Stimulated activated memory B cell treated with anti-CD40 and anti-IgM and Interleukin-4, amounts not matched to agents 10 μg/mL and 1 μg/mL and 100 μg/mL, for 72 hours (primary cell): ENCODE data around the gene ATP9A.

Experiments used
- ATAC-seq: fragments of 150-1000 bp; cut with Tn5 transposase; 2 replicates; pipeline ENCODE4 v1.10.0; 2021
- H3K27ac Mint-ChIP-seq: one replicate; pipeline ENCODE4 v1.8.0; 2022; ENCODE audit warnings: mild to moderate bottlenecking, mixed read lengths
- H3K27me3 Mint-ChIP-seq: one replicate; pipeline ENCODE4 v1.8.0; 2022; ENCODE audit warnings: mixed read lengths
- H3K36me3 Mint-ChIP-seq: one replicate; pipeline ENCODE4 v1.8.0; 2022; ENCODE audit warnings: mixed read lengths
- H3K4me1 Mint-ChIP-seq: one replicate; pipeline ENCODE4 v1.8.0; 2022; ENCODE audit warnings: mixed read lengths
- H3K4me3 Mint-ChIP-seq: one replicate; pipeline ENCODE4 v1.8.0; 2022; ENCODE audit warnings: mild to moderate bottlenecking, moderate library complexity, mixed read lengths
- H3K9me3 Mint-ChIP-seq: one replicate; pipeline ENCODE4 v1.8.0; 2022; ENCODE audit warnings: mixed read lengths

ATP9A gene

GRCh38 chr20:51595744-51596143, 172.4 kb downstream of the ATP9A start:
- Mint-ChIP-seq H3K4me1 (peaks cover 26% of the 10 kb centered on the region), H3K27ac (peak overlapping the region; percentile 42), H3K9me3 (no peaks in the 10 kb centered on the region), H3K4me3 (no peak overlapping the region), H3K27me3 (peaks cover 40% of the 10 kb centered on the region), H3K36me3 (no peaks in the 10 kb centered on the region)
- ATAC-seq, result peak; percentile 43

GRCh38 chr20:51595058-51595532, 173.1 kb downstream of the ATP9A start:
- Mint-ChIP-seq H3K4me3 (no peak overlapping the region), H3K9me3 (no peaks in the 10 kb centered on the region), H3K4me1 (peaks cover 26% of the 10 kb centered on the region), H3K27ac (peak overlapping the region; percentile 42), H3K36me3 (no peaks in the 10 kb centered on the region), H3K27me3 (peaks cover 33% of the 10 kb centered on the region)
- ATAC-seq, result peak; percentile 93

DNA sequence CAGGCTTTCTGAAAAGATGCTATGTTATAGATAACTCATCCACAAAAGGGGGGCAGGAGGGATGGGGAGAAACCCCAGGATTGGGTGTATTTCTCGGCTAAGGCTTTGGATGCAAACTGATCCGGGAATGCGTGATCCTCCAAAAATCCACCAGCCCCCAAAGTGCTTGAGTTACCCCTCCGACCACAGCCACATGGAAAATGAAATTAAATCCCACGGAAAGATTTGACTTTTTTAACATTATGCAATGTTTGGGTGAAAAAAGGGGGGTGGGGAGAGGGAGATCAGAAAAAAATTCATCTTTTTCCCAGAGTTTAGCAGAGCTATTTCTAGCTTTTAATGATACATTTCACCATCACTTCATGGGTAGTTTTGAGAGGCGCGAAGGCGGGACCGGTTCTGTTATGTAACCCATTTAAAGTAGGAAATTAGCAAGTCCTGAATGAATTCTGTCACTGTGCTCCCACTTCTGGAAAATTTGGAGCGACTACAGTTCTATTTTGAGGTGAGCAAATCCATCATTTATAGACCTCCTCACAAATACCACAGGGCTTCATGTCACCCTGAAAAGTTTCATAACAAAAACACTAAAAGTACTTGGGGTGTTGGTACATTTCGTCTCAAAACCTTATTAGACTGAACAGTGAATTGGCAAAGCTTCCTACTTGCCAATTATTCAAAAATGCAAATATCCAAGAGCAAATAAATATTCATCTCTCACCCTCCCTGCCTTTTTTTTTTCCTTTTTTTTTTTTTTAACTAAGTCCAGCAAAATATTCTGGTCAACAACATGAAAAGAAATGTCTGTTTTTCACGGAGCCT, 173.7 kb downstream of the ATP9A start:
- Mint-ChIP-seq H3K27ac (peak overlapping the region; percentile 42), H3K9me3 (no peaks in the 10 kb centered on the region), H3K4me1 (peaks cover 26% of the 10 kb centered on the region), H3K27me3 (peaks cover 27% of the 10 kb centered on the region), H3K36me3 (no peaks in the 10 kb centered on the region), H3K4me3 (no peak overlapping the region)
- no peak for ATAC-seq

DNA sequence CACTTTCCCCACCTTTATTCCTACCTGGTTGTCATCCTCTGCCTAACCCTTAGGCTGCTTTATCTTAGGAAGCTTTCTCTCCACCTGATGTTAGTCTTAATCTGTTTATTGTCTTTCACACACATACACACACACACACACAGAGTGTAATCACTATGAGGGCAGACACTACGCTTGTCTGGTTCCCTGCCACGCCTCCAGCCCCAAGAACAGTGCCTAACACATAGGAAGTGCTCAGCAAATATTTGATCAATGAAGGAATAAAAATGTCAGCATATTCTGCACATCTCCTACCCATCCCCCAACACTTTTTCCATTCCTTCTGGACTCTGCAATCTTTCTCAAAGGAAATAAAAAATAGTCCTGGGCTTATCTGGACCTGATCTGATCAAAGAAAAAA, 174.6 kb downstream of the ATP9A start:
- Mint-ChIP-seq H3K4me1 (peaks cover 26% of the 10 kb centered on the region), H3K27ac (no peak overlapping the region), H3K27me3 (peaks cover 24% of the 10 kb centered on the region), H3K9me3 (no peaks in the 10 kb centered on the region), H3K4me3 (no peak overlapping the region), H3K36me3 (no peaks in the 10 kb centered on the region)
- no peak for ATAC-seq

DNA sequence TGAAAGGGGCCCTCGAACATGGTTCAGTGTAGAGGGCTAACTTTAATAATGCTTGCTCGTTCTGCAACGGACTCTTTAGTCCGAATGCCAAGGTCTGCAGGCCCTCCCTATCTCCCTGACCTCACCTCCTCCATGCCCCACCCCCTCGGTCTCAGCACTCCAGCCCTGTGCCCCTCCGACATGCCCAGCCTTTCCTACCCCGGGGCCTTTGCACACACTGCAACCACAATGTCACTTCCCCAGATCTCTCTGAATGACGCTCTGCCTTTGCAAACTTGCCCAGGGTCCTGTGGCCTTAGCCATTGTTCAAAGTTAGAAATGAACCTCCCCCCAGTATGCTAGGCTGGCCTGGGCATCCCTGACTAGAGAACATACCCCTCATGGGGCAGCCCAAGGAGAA, 175.6 kb downstream of the ATP9A start:
- H3K27ac Mint-ChIP-seq, result no peak overlapping the region
- peaks cover 20% of the 10 kb centered on the region for H3K4me1 Mint-ChIP-seq
- ATAC-seq, result no peak
- H3K9me3 Mint-ChIP-seq, result no peaks in the 10 kb centered on the region
- H3K36me3 Mint-ChIP-seq, result no peaks in the 10 kb centered on the region
- no peak overlapping the region for H3K4me3 Mint-ChIP-seq
- H3K27me3 Mint-ChIP-seq, result peaks cover 16% of the 10 kb centered on the region

GRCh38 chr20:51591871-51592270, 176.3 kb downstream of the ATP9A start:
- no peak overlapping the region for H3K27ac Mint-ChIP-seq
- no peaks in the 10 kb centered on the region for H3K9me3 Mint-ChIP-seq
- H3K4me3 Mint-ChIP-seq, result no peak overlapping the region

DNA sequence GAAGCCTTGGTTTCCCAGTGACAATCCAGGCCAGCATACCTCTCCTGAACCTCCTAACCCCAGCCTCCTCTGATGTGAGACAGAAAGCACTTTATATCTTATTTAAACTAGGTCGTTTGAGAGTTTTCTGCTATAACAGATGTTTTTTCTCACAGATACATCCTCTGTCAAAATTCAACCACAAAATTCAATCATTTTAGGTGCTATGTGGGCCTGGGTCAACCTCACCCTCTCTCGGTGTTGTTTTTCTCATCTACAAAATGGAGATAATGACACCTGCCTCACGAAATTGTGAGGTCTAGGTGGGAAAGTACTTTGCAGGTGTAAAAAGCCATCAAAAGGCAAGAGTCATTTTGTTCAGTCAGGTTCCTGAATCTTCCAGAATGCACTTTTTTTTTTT, 179.4 kb downstream of the ATP9A start:
- peaks cover 27% of the 10 kb centered on the region for H3K27me3 Mint-ChIP-seq
- no peak for ATAC-seq
- H3K4me1 Mint-ChIP-seq, result peaks cover 9% of the 10 kb centered on the region
- H3K27ac Mint-ChIP-seq, result no peak overlapping the region
- H3K4me3 Mint-ChIP-seq, result no peak overlapping the region
- H3K36me3 Mint-ChIP-seq, result no peaks in the 10 kb centered on the region
- H3K9me3 Mint-ChIP-seq, result no peaks in the 10 kb centered on the region

More at GRCh38 chr20:51591871-51592270, 176.3 kb downstream of the ATP9A start:
- peaks cover 20% of the 10 kb centered on the region for H3K4me1 Mint-ChIP-seq
- H3K27me3 Mint-ChIP-seq, result peaks cover 9% of the 10 kb centered on the region
- ATAC-seq, result no peak
- H3K36me3 Mint-ChIP-seq, result no peaks in the 10 kb centered on the region

DNA sequence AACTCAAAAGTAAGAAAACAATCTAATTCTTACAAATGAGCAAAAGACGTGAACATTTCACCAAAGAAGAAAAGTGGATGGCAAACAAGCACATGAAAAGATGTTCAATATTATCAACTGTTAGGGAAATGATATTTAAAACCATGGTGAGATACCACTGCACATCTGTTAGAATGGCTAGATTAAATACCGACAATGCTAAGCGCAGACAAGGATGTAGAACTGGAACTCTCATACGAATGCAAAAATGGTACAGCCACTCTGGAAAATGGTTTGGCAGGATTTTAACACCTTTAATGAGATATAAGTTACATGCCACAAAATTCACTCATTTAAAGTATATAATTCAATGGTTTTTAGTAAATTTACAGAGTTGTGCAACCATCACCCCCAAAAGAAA, 181.0 kb downstream of the ATP9A start:
- Mint-ChIP-seq H3K36me3 (no peaks in the 10 kb centered on the region), H3K4me1 (peaks cover 9% of the 10 kb centered on the region), H3K4me3 (no peak overlapping the region), H3K27me3 (peaks cover 27% of the 10 kb centered on the region), H3K9me3 (no peaks in the 10 kb centered on the region), H3K27ac (no peak overlapping the region)
- ATAC-seq, result no peak

- Mint-ChIP-seq H3K4me1 (peaks cover 9% of the 10 kb centered on the region), H3K9me3 (no peaks in the 10 kb centered on the region), H3K4me3 (no peak overlapping the region), H3K27ac (no peak overlapping the region), H3K27me3 (peaks cover 27% of the 10 kb centered on the region), H3K36me3 (no peaks in the 10 kb centered on the region)
- ATAC-seq, result no peak
These were observed 182.2 kb downstream of the ATP9A start for GRCh38 chr20:51586005-51586440.

DNA sequence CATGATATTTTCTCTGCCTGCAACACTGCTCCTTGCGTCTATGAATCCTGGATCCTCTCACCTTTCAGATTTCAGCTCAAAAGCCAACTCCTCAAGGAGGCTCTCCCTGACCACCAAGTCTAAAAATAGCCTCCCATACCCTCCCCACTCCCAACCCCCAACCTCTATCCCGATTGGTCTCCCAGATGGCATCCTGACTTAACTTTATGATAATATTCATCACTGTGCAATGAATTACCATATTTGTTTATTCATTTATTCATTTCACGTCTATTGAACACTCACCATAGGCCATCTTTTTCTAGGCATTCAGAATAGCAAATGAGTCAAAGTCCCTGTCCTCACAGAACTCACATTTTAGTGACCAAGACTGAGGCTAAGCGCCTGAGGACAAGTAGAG, 183.0 kb downstream of the ATP9A start:
- Mint-ChIP-seq H3K9me3 (no peaks in the 10 kb centered on the region), H3K4me1 (peaks cover 9% of the 10 kb centered on the region), H3K36me3 (no peaks in the 10 kb centered on the region), H3K27me3 (peaks cover 27% of the 10 kb centered on the region), H3K27ac (no peak overlapping the region), H3K4me3 (no peak overlapping the region)
- no peak for ATAC-seq

DNA sequence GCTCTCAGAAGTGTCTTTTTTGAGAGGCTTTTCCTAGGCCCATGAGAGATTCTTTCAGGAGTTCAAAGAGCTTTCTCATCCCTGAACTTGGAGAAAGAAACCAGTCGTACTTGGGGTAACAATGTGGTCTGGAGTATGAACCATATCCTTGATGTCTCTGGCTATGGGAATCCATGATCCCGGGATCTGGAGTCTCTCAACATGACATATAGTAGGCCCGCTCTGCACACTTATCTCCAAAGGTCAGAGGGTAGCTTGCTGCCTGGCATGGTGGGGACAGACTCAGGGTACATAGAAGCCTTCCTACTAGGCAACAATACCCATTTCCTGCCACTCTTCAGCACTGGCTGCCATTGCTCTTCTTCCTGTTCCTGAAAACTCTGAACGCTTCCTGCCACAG, 183.5 kb downstream of the ATP9A start:
- Mint-ChIP-seq H3K4me1 (peaks cover 9% of the 10 kb centered on the region), H3K4me3 (no peak overlapping the region), H3K27ac (no peak overlapping the region), H3K27me3 (peaks cover 27% of the 10 kb centered on the region), H3K36me3 (no peaks in the 10 kb centered on the region), H3K9me3 (no peaks in the 10 kb centered on the region)
- no peak for ATAC-seq

DNA sequence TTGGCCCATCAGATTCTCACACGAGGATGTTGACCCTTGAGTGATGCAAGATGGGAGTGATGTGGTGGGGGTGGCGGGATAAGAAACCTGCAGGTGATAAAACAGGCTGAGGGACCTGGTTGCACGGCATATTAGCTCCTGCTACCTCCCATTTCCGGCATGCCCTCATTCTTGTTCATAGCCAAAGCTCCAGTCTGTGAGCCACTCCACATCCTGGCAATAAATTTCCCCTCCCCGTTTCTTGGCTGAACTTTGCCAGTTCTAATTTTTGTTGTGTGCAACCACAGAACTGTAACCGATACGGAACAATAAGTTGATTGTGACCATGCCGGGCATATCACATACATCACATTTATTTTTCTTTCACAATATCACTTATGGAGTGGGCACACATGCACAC, 184.1 kb downstream of the ATP9A start:
- Mint-ChIP-seq H3K4me1 (peaks cover 9% of the 10 kb centered on the region), H3K36me3 (no peaks in the 10 kb centered on the region), H3K27ac (no peak overlapping the region), H3K9me3 (no peaks in the 10 kb centered on the region), H3K27me3 (peaks cover 27% of the 10 kb centered on the region), H3K4me3 (no peak overlapping the region)
- ATAC-seq, result no peak

DNA sequence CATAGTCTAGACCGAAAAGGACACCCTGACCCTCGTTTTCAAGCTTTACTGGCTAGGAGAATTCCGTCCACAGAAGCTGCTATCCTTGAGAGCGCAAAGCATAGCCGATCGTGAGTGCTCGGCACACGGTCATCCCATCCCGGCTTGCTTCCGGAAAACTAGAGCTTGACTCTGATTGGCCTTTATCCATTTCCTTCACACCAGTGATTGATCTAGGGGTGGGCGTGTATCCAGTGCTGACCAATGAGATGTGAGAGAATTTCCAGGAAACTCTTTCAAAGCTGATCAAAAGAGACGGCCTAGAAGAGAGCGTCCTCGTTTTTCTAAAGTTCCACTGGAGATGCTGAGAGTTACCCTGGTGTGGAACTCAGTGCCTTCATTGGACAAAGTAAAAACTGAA, 184.7 kb downstream of the ATP9A start:
- H3K4me1 Mint-ChIP-seq, result peaks cover 9% of the 10 kb centered on the region
- H3K36me3 Mint-ChIP-seq, result no peaks in the 10 kb centered on the region
- H3K9me3 Mint-ChIP-seq, result no peaks in the 10 kb centered on the region
- H3K27me3 Mint-ChIP-seq, result peaks cover 27% of the 10 kb centered on the region
- no peak overlapping the region for H3K27ac Mint-ChIP-seq
- no peak for ATAC-seq
- no peak overlapping the region for H3K4me3 Mint-ChIP-seq

GRCh38 chr20:51583073-51583472, 185.1 kb downstream of the ATP9A start:
- Mint-ChIP-seq H3K27me3 (peaks cover 27% of the 10 kb centered on the region), H3K4me1 (peaks cover 9% of the 10 kb centered on the region), H3K4me3 (no peak overlapping the region), H3K9me3 (no peaks in the 10 kb centered on the region), H3K36me3 (no peaks in the 10 kb centered on the region), H3K27ac (no peak overlapping the region)
- no peak for ATAC-seq

DNA sequence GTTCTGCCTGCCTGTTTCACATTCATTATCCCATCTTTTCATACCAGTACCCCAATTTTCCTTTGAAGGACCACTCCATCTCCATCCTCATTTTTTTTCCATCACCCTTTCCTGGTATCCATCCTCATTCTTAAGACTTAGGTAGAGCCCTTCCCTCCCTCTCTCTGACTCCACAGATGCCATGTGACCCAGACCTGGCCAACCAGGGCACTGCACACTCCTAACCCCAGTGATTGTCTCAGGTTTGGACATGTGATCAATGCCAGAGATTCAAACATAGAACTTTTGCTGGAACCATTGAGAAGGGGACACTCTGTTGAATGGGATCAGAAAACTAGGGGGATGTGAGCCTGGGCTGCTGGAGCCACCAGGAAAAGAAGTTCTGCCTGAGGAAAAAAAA, 186.6 kb downstream of the ATP9A start:
- no peak for ATAC-seq
- Mint-ChIP-seq H3K9me3 (no peaks in the 10 kb centered on the region), H3K4me1 (peaks cover 3% of the 10 kb centered on the region), H3K27ac (no peak overlapping the region), H3K36me3 (no peaks in the 10 kb centered on the region), H3K4me3 (no peak overlapping the region), H3K27me3 (peaks cover 24% of the 10 kb centered on the region)

DNA sequence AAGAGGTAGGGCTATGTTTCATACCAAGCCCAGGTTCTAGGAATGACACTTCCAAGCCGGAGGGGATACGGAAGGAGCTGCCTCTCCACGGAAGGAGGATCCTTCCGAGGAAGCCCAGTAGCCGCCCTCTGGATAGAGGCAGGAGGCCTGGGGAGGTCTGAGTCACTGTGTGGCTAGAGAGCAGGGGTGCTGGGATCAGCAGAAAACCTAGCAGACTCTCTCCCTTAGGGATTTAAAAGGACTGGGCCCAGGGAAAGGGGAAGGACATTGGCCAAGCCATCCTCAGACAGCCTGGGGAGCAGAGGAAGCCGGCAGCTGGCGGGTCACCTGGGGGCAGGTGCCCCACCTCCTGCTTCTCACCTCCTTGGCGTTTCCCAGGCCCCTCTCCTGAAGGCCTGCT, 189.1 kb downstream of the ATP9A start:
- Mint-ChIP-seq H3K27me3 (no peaks in the 10 kb centered on the region), H3K27ac (no peak overlapping the region), H3K9me3 (peaks cover 3% of the 10 kb centered on the region), H3K4me3 (no peak overlapping the region), H3K4me1 (no peaks in the 10 kb centered on the region), H3K36me3 (no peaks in the 10 kb centered on the region)
- ATAC-seq, result no peak
